GM12878 (cell line): Measurements from ENCODE around the gene CCDC57. TPM values are rescaled to one million over a fixed set of nuclear protein-coding genes. Genes with fewer than 3 reads are reported as not detected.

ENCODE experiments used
- ATAC-seq: fragments of 200-7000 bp; cut with Tn5 transposase; 3 replicates; pipeline ENCODE4 v1.9.1; 2020; ENCODE audit warnings: mild to moderate bottlenecking, moderate library complexity
- BruUV-seq: library from RNA; stranded (reverse); fragments of 400-500 nt; replicated peaks from 2 replicates; lab custom pipeline; 2021; lab: Mats Ljungman, UMichigan
- CTCF ChIA-PET: fragments of 300-600 bp; sonication (Branson Sonifier 250); formaldehyde crosslinking; extraction: SDS; loops from one replicate; lab custom pipeline; 2021; ENCODE audit warnings: inconsistent platforms; lab: Yijun Ruan, JAX
- POLR2A ChIA-PET: fragments of 350-600 bp; formaldehyde crosslinking; extraction: SDS; loops from one replicate; lab custom pipeline; 2021; ENCODE audit warnings: inconsistent platforms; lab: Charles Lee
- RAD21 ChIA-PET: fragments of 300-600 bp; sonication (Branson Sonifier 250); formaldehyde crosslinking; loops from one replicate; lab custom pipeline; 2023; ENCODE audit warnings: antibody characterized with exemption; ENCODE audit not compliant: unreplicated experiment; lab: Charles Lee
- SMC1A ChIA-PET: fragments of 300-600 bp; sonication (Branson Sonifier 250); formaldehyde crosslinking; loops from one replicate; lab custom pipeline; 2023; ENCODE audit not compliant: unreplicated experiment, uncharacterized antibody; lab: Charles Lee
- DNase-seq: peaks from one replicate; pipeline ENCODE4 v3.0.0-alpha.2; 2011; ENCODE audit warnings: low read depth, low spot score
- FAIRE-seq: peaks from 3 replicates; lab custom pipeline; 2011; peaks lifted over from hg19 to GRCh38; lab: Jason Lieb, UNC
- H2AFZ ChIP-seq: 2 replicates; pipeline ENCODE4 v1.6.0; 2011; ENCODE audit warnings: low read depth, low read length, control low read depth; ENCODE audit not compliant: control insufficient read depth
- H3K27ac ChIP-seq: 2 replicates; pipeline ENCODE4 v1.5.1; 2011; ENCODE audit warnings: control low read depth; ENCODE audit not compliant: control insufficient read depth, insufficient read depth
- H3K27me3 ChIP-seq, 2 experiments: replicated peaks in 1 of 2; 2 replicates each; pipeline versions ENCODE4 v1.6.0 to v1.6.1; 2011; ENCODE audit warnings: low read length in 1 of 2; ENCODE audit not compliant: control insufficient read depth in 2 of 2, insufficient read depth in 2 of 2
- H3K36me3 ChIP-seq, 2 experiments: 2 replicates each; pipeline ENCODE4 v1.5.1; 2011; ENCODE audit warnings: low read length in 1 of 2; ENCODE audit not compliant: control insufficient read depth in 2 of 2, insufficient read depth in 2 of 2
- H3K4me1 ChIP-seq: 2 replicates; pipeline ENCODE4 v1.6.1; 2011; ENCODE audit warnings: mild to moderate bottlenecking, low read length, moderate library complexity, mixed read lengths; ENCODE audit not compliant: control insufficient read depth, insufficient read depth
- H3K4me2 ChIP-seq: 2 replicates; pipeline ENCODE4 v1.6.0; 2011; ENCODE audit warnings: control low read depth; ENCODE audit not compliant: control insufficient read depth, insufficient read depth
- H3K4me3 ChIP-seq: fragments of 200-600 bp; sonication (generic); 2 replicates; pipeline ENCODE4 v1.5.1; 2016
- H3K79me2 ChIP-seq: 2 replicates; pipeline ENCODE4 v1.6.0; 2011; ENCODE audit warnings: low read length; ENCODE audit not compliant: control insufficient read depth, insufficient read depth
- H3K9ac ChIP-seq: 2 replicates; pipeline ENCODE4 v1.8.0; 2011; ENCODE audit warnings: low read length, control low read depth, mixed read lengths; ENCODE audit not compliant: control insufficient read depth, insufficient read depth
- H3K9me3 ChIP-seq: replicated peaks from 3 replicates; pipeline ENCODE4 v1.5.1; 2011; ENCODE audit warnings: mild to moderate bottlenecking, low read length; ENCODE audit not compliant: control insufficient read depth, insufficient read depth
- H4K20me1 ChIP-seq: 2 replicates; pipeline ENCODE4 v1.6.0; 2011; ENCODE audit not compliant: control insufficient read depth, insufficient read depth
- CREB1 ChIP-seq: IDR thresholded peaks from 2 replicates; pipeline ENCODE4 v1.6.1; 2012; ENCODE audit warnings: low read depth, mild to moderate bottlenecking, inconsistent platforms
- E4F1 ChIP-seq: fragments of 450-650 bp; IDR thresholded peaks from 2 replicates; pipeline ENCODE4 v1.6.1; 2018; ENCODE audit warnings: borderline replicate concordance, mild to moderate bottlenecking; ENCODE audit not compliant: partially characterized antibody
- GABPA ChIP-seq: IDR thresholded peaks from 2 replicates; pipeline ENCODE4 v1.6.1; 2014; ENCODE audit warnings: antibody characterized with exemption, low read depth, mild to moderate bottlenecking, inconsistent platforms
- GATAD2B ChIP-seq: fragments of 450-650 bp; conservative IDR thresholded peaks from 2 replicates; pipeline ENCODE4 v1.6.1; 2017; ENCODE audit warnings: low read depth, mild to moderate bottlenecking, moderate library complexity
- HSF1 ChIP-seq: fragments of 150-350 bp; IDR thresholded peaks from 2 replicates; pipeline ENCODE4 v1.6.1; 2014; ENCODE audit warnings: mild to moderate bottlenecking, low read depth, low read length
- NFXL1 ChIP-seq: fragments of 450-650 bp; IDR thresholded peaks from 2 replicates; pipeline ENCODE4 v1.6.1; 2017; ENCODE audit warnings: antibody characterized with exemption, mild to moderate bottlenecking, borderline replicate concordance
- SREBF2 ChIP-seq: IDR thresholded peaks from 2 replicates; pipeline ENCODE4 v1.6.1; 2012; ENCODE audit warnings: mild to moderate bottlenecking, low read length
- TCF3 ChIP-seq: IDR thresholded peaks from 2 replicates; pipeline ENCODE4 v1.6.1; 2012; ENCODE audit warnings: low read depth, mild to moderate bottlenecking, low read length, borderline replicate concordance; ENCODE audit not compliant: insufficient read depth
- USF1 ChIP-seq: IDR thresholded peaks from 2 replicates; pipeline ENCODE4 v1.6.1; 2011; ENCODE audit warnings: borderline replicate concordance, low read depth, mild to moderate bottlenecking, moderate library complexity, mixed read lengths, low read length; ENCODE audit not compliant: insufficient read depth; ENCODE audit errors: extremely low read length
- ZNF207 ChIP-seq: fragments of 450-650 bp; IDR thresholded peaks from 2 replicates; pipeline ENCODE4 v1.6.1; 2014; ENCODE audit warnings: antibody characterized with exemption, mild to moderate bottlenecking, borderline replicate concordance
- ZNF217 ChIP-seq: fragments of 450-650 bp; IDR thresholded peaks from 2 replicates; pipeline ENCODE4 v1.6.1; 2017; ENCODE audit warnings: antibody characterized with exemption, mild to moderate bottlenecking
- WGBS: methylation state at CpG from one replicate; pipeline ENCODE4 v1.1.6; 2016; ENCODE audit warnings: low lambda C conversion rate; ENCODE audit not compliant: insufficient replicate concordance, insufficient coverage; ENCODE audit errors: missing lambda C conversion rate; 5-methylcytosine and 5-hydroxymethylcytosine counted together
- in situ Hi-C: fragments of 300-500 bp; cut with MboI; formaldehyde crosslinking; loops from 9 replicates; pipeline ENCODE4 v1.14.3; 2018; ENCODE audit warnings: mixed read lengths
- intact Hi-C: fragments of 100-400 bp; cut with micrococcal nuclease; formaldehyde crosslinking; loops from one replicate; pipeline ENCODE4 v1.14.2; 2022; ENCODE audit not compliant: unreplicated experiment
- polyA plus RNA-seq, 11 experiments: library from polyadenylated mRNA; depleted of rRNA in 4 of 11; unstranded in 6 of 11; stranded (reverse) in 5 of 11; fragments of >200 nt; fragmentation: Nextera tagmentation in 4 of 11; fragmentation: Illumina TruSeq in 1 of 11; extraction: Ambion mirVana in 4 of 11; extraction: Trizol in 1 of 11; gene quantifications; 1 replicate in 1 of 11; 2 replicates in 10 of 11; pipeline versions ENCODE4 v1.2.1 to v1.2.3, GENCODE V29; 2011 to 2016; ENCODE audit warnings: inconsistent platforms in 2 of 11, missing spikeins in 2 of 11, low read depth in 1 of 11
- total RNA-seq, 4 experiments: library from RNA; depleted of rRNA in 3 of 4; stranded (reverse); fragments of >200 nt in 3 of 4; fragmentation: Illumina TruSeq in 1 of 4; extraction: Trizol in 1 of 4; gene quantifications; 2 replicates each; pipeline versions ENCODE4 v1.2.1 to v1.2.3, GENCODE V29; 2013 to 2021

Gene CCDC57
- total and polyA plus RNA-seq, 10 of the 15 experiments (the other 5 are each of a cell fraction or from before 2014, with no cell fraction given), result 5.4 to 123 (median 45.8) TPM

GRCh38 chr17:82155606-82156005, 57.0 kb downstream of the CCDC57 start:
- POLR2A ChIA-PET, result no interaction called here

GRCh38 chr17:82154881-82155331, 57.7 kb downstream of the CCDC57 start:
- RAD21 ChIA-PET, result interaction anchor here (1.0 to 2.4 kb wide), 4 partner anchors 117 to 132 kb away, joined by 4 to 8 read pairs (median 4); partner anchors contain the start of genes CENPX, DCXR and LRRC45
- SMC1A ChIA-PET, result interaction anchor here (1.1 to 2.7 kb wide), 4 partner anchors 120 to 245 kb away, joined by 3 to 13 read pairs (median 4); partner anchors contain the start of gene RAC3
- CTCF ChIA-PET, result interaction anchor here (0.7 to 2.3 kb wide), 7 partner anchors 11 to 195 kb away, joined by 3 to 19 read pairs (median 5); no protein-coding TSS in a partner anchor
- no peak for TF ChIP-seq SREBF2
- TF ChIP-seq CREB1, result no peak
- TF ChIP-seq TCF3, result no peak
- no peak for TF ChIP-seq HSF1
- no peak for TF ChIP-seq E4F1
- no peak for TF ChIP-seq ZNF217
- no peak for TF ChIP-seq ZNF207

More at GRCh38 chr17:82155606-82156005, 57.0 kb downstream of the CCDC57 start:
- RAD21 ChIA-PET, result interaction anchor here (1.0 to 2.4 kb wide), 2 partner anchors 118 to 133 kb away, joined by 4 to 8 read pairs; partner anchors contain the start of genes CENPX, DCXR and LRRC45
- intact Hi-C loops (no loop called here), in situ Hi-C loops (loop anchor here (5.0 kb wide), 1 partner anchor 118 kb away; the partner anchor contains the start of gene DCXR)
- no peak overlapping the region for H3K4me3 ChIP-seq
- H3K36me3 ChIP-seq, result no peaks in the 10 kb centered on the region
- no peak overlapping the region for H2AFZ ChIP-seq
- H3K9ac ChIP-seq, result no peak overlapping the region
- no peaks in the 10 kb centered on the region for H4K20me1 ChIP-seq
- DNase-seq (no peak), ATAC-seq (no peak)
- WGBS, result 50% methylated on average over 8 of the region's 9 CpGs
- TF ChIP-seq GABPA (no peak), NFXL1 (no peak), GATAD2B (no peak), USF1 (no peak)
- TF ChIP-seq, all 136 proteins: peak for 0
- Histone ChIP-seq H3K27ac (no peak overlapping the region), H3K9me3 (no peaks in the 10 kb centered on the region), H3K4me2 (no peak overlapping the region), H3K79me2 (no peaks in the 10 kb centered on the region), H3K27me3 (no peaks in the 10 kb centered on the region), H3K4me1 (no peaks in the 10 kb centered on the region)
- BruUV-seq, result TSS peak; percentile 46
- SMC1A ChIA-PET, result interaction anchor here (0.8 to 2.7 kb wide), 3 partner anchors 48 to 245 kb away, joined by 3 to 13 read pairs (median 3); partner anchors contain the start of gene RAC3
- FAIRE-seq, result no peak
- CTCF ChIA-PET, result interaction anchor here (0.6 to 2.3 kb wide), 6 partner anchors 12 to 196 kb away, joined by 3 to 7 read pairs (median 5); no protein-coding TSS in a partner anchor

More at GRCh38 chr17:82154881-82155331, 57.7 kb downstream of the CCDC57 start:
- H3K4me2 ChIP-seq, result no peak overlapping the region
- no peak overlapping the region for H3K9ac ChIP-seq
- H3K27me3 ChIP-seq, result no peaks in the 10 kb centered on the region
- H3K36me3 ChIP-seq, result no peaks in the 10 kb centered on the region
- no peak for DNase-seq
- no peak overlapping the region for H3K27ac ChIP-seq
- WGBS, result 85% methylated on average over 27 of the region's 27 CpGs
- no peaks in the 10 kb centered on the region for H4K20me1 ChIP-seq
- no peaks in the 10 kb centered on the region for H3K9me3 ChIP-seq
- no peak overlapping the region for H2AFZ ChIP-seq
- BruUV-seq, result no TSS peak
- no peaks in the 10 kb centered on the region for H3K79me2 ChIP-seq
- no peak for FAIRE-seq
- no peaks in the 10 kb centered on the region for H3K4me1 ChIP-seq
- no peak for ATAC-seq
- intact Hi-C loops (loop anchor here (1.0 to 5.0 kb wide), 3 partner anchors 48 to 196 kb away; no protein-coding TSS in a partner anchor), in situ Hi-C loops (loop anchor here (5.0 kb wide), 1 partner anchor 118 kb away; the partner anchor contains the start of gene DCXR)
- H3K4me3 ChIP-seq, result no peak overlapping the region
- POLR2A ChIA-PET, result interaction anchor here (0.9 kb wide), 1 partner anchor 132 kb away, joined by 3 read pairs; the partner anchor contains the start of genes CENPX and LRRC45
